Omental fat pad (tissue), 4 donors: ENCODE measurements around the gene TESK1. TPM values are rescaled to one million over a fixed set of nuclear protein-coding genes. Genes with fewer than 3 reads are reported as not detected.

ENCODE experiments used
- ATAC-seq: fragments of 150-250 bp; one replicate; pipeline ENCODE4 v1.9.1; 2016; ENCODE audit warnings: mild to moderate bottlenecking, moderate library complexity; ENCODE audit not compliant: low FRiP score
- DNase-seq: peaks from one replicate; pipeline ENCODE4 v3.0.0-alpha.2; 2019; ENCODE audit warnings: low spot score
- small RNA-seq: library from RNA; depleted of rRNA; stranded (forward); fragments of <200 nt; gene quantifications from one replicate; pipeline ENCODE3, GENCODE V24; 2016
- total RNA-seq, 4 donors: library from RNA; depleted of rRNA; stranded (reverse); fragments of >200 nt; gene quantifications; one replicate each; pipeline ENCODE4 v1.1.0, GENCODE V29; 2016
- TF ChIP-seq, protein P1 (sequence below), 3 donors: fragments of 450-650 bp; IDR thresholded peaks; one replicate each; pipeline ENCODE4 v1.5.1; 2016 to 2017; ENCODE audit warnings: antibody characterized with exemption in 3 of 3, mild to moderate bottlenecking in 3 of 3, moderate library complexity in 2 of 3

TESK1 gene
- total RNA-seq, 4 donors from 2014 or later, result 29.6 to 53.0 (median 36.5) TPM

DNA sequence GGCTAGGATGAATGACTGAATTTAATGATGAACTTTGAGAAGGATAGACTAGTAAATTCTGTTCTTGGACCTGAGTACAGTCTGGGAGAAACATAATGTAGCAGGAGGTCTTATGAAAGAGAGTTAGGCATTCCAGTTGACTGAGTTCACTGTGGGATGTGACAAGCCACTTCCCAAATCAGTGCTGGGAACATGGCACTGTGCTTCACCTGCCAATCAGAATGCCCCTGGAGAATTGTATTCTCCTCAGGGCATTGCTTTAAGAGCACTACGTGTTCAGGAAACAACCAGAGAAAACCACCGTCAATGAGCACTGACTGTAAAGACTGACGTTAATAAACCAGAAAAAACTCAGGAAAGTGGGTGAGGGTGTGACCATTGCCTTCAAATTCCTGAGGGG lies 54.3 kb downstream of the TESK1 start:
- ATAC-seq (no peak), DNase-seq (no peak)

More for the DNA sequence above, 54.3 kb downstream of the TESK1 start:
- TF ChIP-seq, protein P1, sequence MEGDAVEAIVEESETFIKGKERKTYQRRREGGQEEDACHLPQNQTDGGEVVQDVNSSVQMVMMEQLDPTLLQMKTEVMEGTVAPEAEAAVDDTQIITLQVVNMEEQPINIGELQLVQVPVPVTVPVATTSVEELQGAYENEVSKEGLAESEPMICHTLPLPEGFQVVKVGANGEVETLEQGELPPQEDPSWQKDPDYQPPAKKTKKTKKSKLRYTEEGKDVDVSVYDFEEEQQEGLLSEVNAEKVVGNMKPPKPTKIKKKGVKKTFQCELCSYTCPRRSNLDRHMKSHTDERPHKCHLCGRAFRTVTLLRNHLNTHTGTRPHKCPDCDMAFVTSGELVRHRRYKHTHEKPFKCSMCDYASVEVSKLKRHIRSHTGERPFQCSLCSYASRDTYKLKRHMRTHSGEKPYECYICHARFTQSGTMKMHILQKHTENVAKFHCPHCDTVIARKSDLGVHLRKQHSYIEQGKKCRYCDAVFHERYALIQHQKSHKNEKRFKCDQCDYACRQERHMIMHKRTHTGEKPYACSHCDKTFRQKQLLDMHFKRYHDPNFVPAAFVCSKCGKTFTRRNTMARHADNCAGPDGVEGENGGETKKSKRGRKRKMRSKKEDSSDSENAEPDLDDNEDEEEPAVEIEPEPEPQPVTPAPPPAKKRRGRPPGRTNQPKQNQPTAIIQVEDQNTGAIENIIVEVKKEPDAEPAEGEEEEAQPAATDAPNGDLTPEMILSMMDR (IDR thresholded peaks at IDR 0.05), result no peak

Small RNA genes within 50 kb of the gene (small RNA-seq; reads per million reads assigned to genes)
- not detected for gene MIR4667
- gene RMRP, result not detected
- not detected for gene RPS29P17

Other genes with a start within 250 kb of the TESK1 start
- gene RUSC2, start 115.2 kb upstream of the TESK1 start, total RNA-seq, result 10 to 100 TPM; 12.2 to 23.5 (median 21.1) TPM
- 10 to 100 TPM in 1 of 4 donors, 1 to 10 TPM in 3; 1.6 to 15.5 (median 4.9) TPM for gene CD72, start 13.2 kb downstream of the TESK1 start, total RNA-seq
- 1 to 10 TPM in 3 of 4 donors, under 1 TPM in 1; 0.74 to 5.2 (median 1.1) TPM for gene SIT1, start 45.7 kb downstream of the TESK1 start, total RNA-seq
- 1,000 to 10,000 TPM in 3 of 4 donors, 100 to 1,000 TPM in 1; 841 to 3,200 (median 2,180) TPM for gene RMRP, start 52.8 kb downstream of the TESK1 start, total RNA-seq
- gene CCDC107, start 53.0 kb downstream of the TESK1 start, total RNA-seq, result 100 to 1,000 TPM in 1 of 4 donors, 10 to 100 TPM in 3; 35.8 to 108 (median 52.5) TPM
- gene ARHGEF39, start 59.9 kb downstream of the TESK1 start, total RNA-seq, result 1 to 10 TPM in 1 of 4 donors, under 1 TPM in 2, not detected in 1; 0.36 to 2.8 (median 0.65) TPM
- gene CA9, start 68.7 kb downstream of the TESK1 start, total RNA-seq, result 10 to 100 TPM in 1 of 4 donors, 1 to 10 TPM in 1, under 1 TPM in 1, not detected in 1; 0.82 to 35.4 (median 2.0) TPM
- gene TPM2, start 84.7 kb downstream of the TESK1 start, total RNA-seq, result 100 to 1,000 TPM; 150 to 301 (median 237) TPM
- gene TLN1, start 126.9 kb downstream of the TESK1 start, total RNA-seq, result 100 to 1,000 TPM; 301 to 553 (median 412) TPM
- gene CREB3, start 127.4 kb downstream of the TESK1 start, total RNA-seq, result 10 to 100 TPM; 43.2 to 48.3 (median 45.8) TPM
- 10 to 100 TPM; 33.7 to 94.7 (median 57.9) TPM for gene GBA2, start 144.0 kb downstream of the TESK1 start, total RNA-seq
- gene RGP1, start 144.0 kb downstream of the TESK1 start, total RNA-seq, result 10 to 100 TPM; 12.7 to 19.2 (median 17.5) TPM
- gene MSMP, start 149.0 kb downstream of the TESK1 start, total RNA-seq, result not detected
- gene NPR2, start 186.3 kb downstream of the TESK1 start, total RNA-seq, result 10 to 100 TPM; 13.7 to 28.2 (median 24.3) TPM
- 1 to 10 TPM in 2 of 4 donors, under 1 TPM in 1, not detected in 1; 0.65 to 2.8 (median 2.0) TPM for gene SPAG8, start 207.0 kb downstream of the TESK1 start, total RNA-seq
- gene HINT2, start 209.8 kb downstream of the TESK1 start, total RNA-seq, result 10 to 100 TPM; 19.8 to 49.7 (median 40.6) TPM
- not detected for gene FAM221B, start 223.5 kb downstream of the TESK1 start, total RNA-seq
- 10 to 100 TPM in 1 of 4 donors, 1 to 10 TPM in 3; 2.7 to 13.2 (median 4.6) TPM for gene TMEM8B, start 224.0 kb downstream of the TESK1 start, total RNA-seq